Liver (tissue), 9 donors: ENCODE data around the gene ASS1. TPM values are rescaled to one million over a fixed set of nuclear protein-coding genes. Genes with fewer than 3 reads are reported as not detected.

ENCODE experiments used
- DNase-seq: peaks from one replicate; pipeline ENCODE4 v3.0.0-alpha.2; 2017; ENCODE audit warnings: low spot score
- H3K27ac ChIP-seq, 2 donors: one replicate each; pipeline ENCODE4 v1.7.0; 2013; ENCODE audit warnings: inconsistent platforms in 2 of 2, low read length in 2 of 2, control low read depth in 1 of 2, low read depth in 1 of 2, mild to moderate bottlenecking in 1 of 2
- H3K27me3 ChIP-seq, 4 donors: one replicate each; pipeline versions ENCODE4 v1.6.1 to v1.7.0; 2013; ENCODE audit warnings: low read length in 3 of 4, inconsistent platforms in 1 of 4, mild to moderate bottlenecking in 1 of 4, moderate library complexity in 1 of 4; ENCODE audit not compliant: control insufficient read depth in 4 of 4, insufficient read depth in 4 of 4
- H3K36me3 ChIP-seq, 4 donors: one replicate each; pipeline versions ENCODE4 v1.6.1 to v1.7.0; 2013; ENCODE audit warnings: low read length in 3 of 4, mild to moderate bottlenecking in 3 of 4, low read depth in 1 of 4, moderate library complexity in 1 of 4; ENCODE audit not compliant: control insufficient read depth in 4 of 4, insufficient read depth in 3 of 4
- H3K4me1 ChIP-seq, 4 donors: one replicate each; pipeline versions ENCODE4 v1.6.1 to v1.7.0; 2013; ENCODE audit warnings: low read length in 3 of 4, mild to moderate bottlenecking in 3 of 4, moderate library complexity in 1 of 4; ENCODE audit not compliant: control insufficient read depth in 4 of 4, insufficient read depth in 4 of 4
- H3K4me3 ChIP-seq, 3 donors: one replicate each; pipeline versions ENCODE4 v1.6.1 to v1.7.0; 2013; ENCODE audit warnings: low read length in 3 of 3, control low read depth in 1 of 3, low read depth in 1 of 3, mild to moderate bottlenecking in 1 of 3
- H3K9ac ChIP-seq, 2 donors: one replicate each; pipeline ENCODE4 v1.7.0; 2013; ENCODE audit warnings: low read length in 2 of 2, mild to moderate bottlenecking in 2 of 2, moderate library complexity in 2 of 2, control low read depth in 1 of 2, low read depth in 1 of 2
- H3K9me3 ChIP-seq, 4 donors: one replicate each; pipeline versions ENCODE4 v1.6.1 to v1.7.0; 2013; ENCODE audit warnings: low read length in 3 of 4; ENCODE audit not compliant: control insufficient read depth in 4 of 4
- EGR1 ChIP-seq, 2 donors: IDR thresholded peaks; 2 replicates each; pipeline ENCODE4 v1.6.1; 2016 to 2018; ENCODE audit warnings: antibody characterized with exemption in 2 of 2, low read depth in 2 of 2
- FOXA1 ChIP-seq: IDR thresholded peaks from 2 replicates; pipeline ENCODE4 v1.6.1; 2016; ENCODE audit warnings: antibody characterized with exemption
- FOXA2 ChIP-seq: IDR thresholded peaks from 2 replicates; pipeline ENCODE4 v1.6.1; 2016; ENCODE audit warnings: antibody characterized with exemption
- GABPA ChIP-seq, 2 donors: IDR thresholded peaks in 1 of 2; conservative IDR thresholded peaks in 1 of 2; 2 replicates each; pipeline ENCODE4 v1.6.1; 2016; ENCODE audit warnings: antibody characterized with exemption in 2 of 2, mild to moderate bottlenecking in 1 of 2, moderate library complexity in 1 of 2
- HNF4A ChIP-seq, 2 donors: conservative IDR thresholded peaks; 2 replicates each; pipeline ENCODE4 v1.6.1; 2016; ENCODE audit warnings: antibody characterized with exemption in 2 of 2, mild to moderate bottlenecking in 2 of 2
- HNF4G ChIP-seq: IDR thresholded peaks from 2 replicates; pipeline ENCODE4 v1.6.1; 2016; ENCODE audit warnings: antibody characterized with exemption
- JUND ChIP-seq, 2 donors: IDR thresholded peaks; 2 replicates each; pipeline ENCODE4 v1.6.1; 2016; ENCODE audit warnings: antibody characterized with exemption in 2 of 2
- NR2F2 ChIP-seq: IDR thresholded peaks from 2 replicates; pipeline ENCODE4 v1.6.1; 2016; ENCODE audit warnings: antibody characterized with exemption
- RAD21 ChIP-seq, 2 donors: IDR thresholded peaks; 2 replicates each; pipeline ENCODE4 v1.6.1; 2016; ENCODE audit warnings: antibody characterized with exemption in 2 of 2, mild to moderate bottlenecking in 2 of 2
- REST ChIP-seq: IDR thresholded peaks from 2 replicates; pipeline ENCODE4 v1.6.1; 2016; ENCODE audit warnings: antibody characterized with exemption, mild to moderate bottlenecking
- SP1 ChIP-seq: IDR thresholded peaks from 2 replicates; pipeline ENCODE4 v1.6.1; 2018; ENCODE audit warnings: antibody characterized with exemption, mild to moderate bottlenecking
- TAF1 ChIP-seq: conservative IDR thresholded peaks from 2 replicates; pipeline ENCODE4 v1.6.1; 2016; ENCODE audit warnings: antibody characterized with exemption, mild to moderate bottlenecking
- YY1 ChIP-seq: IDR thresholded peaks from 2 replicates; pipeline ENCODE4 v1.6.1; 2016; ENCODE audit warnings: antibody characterized with exemption, mild to moderate bottlenecking
- WGBS: extraction: QIAGEN DNeasy Blood & Tissue Kit; methylation state at CpG from one replicate; pipeline ENCODE4 v1.1.7; 2013; 5-methylcytosine and 5-hydroxymethylcytosine counted together
- polyA plus RNA-seq, 2 donors: library from polyadenylated mRNA; stranded (reverse) in 1 of 2; unstranded in 1 of 2; fragments of 200-250 nt in 1 of 2; fragments of >200 nt in 1 of 2; fragmentation: Nextera tagmentation in 1 of 2; extraction: Ambion mirVana in 1 of 2; gene quantifications; one replicate each; pipeline versions ENCODE4 v1.2.1 to v1.2.3, GENCODE V29; 2013 to 2015
- total RNA-seq, 2 donors: library from RNA; depleted of rRNA; stranded (reverse); fragments of >200 nt; gene quantifications; one replicate each; pipeline ENCODE4 v1.2.3, GENCODE V29; 2014
- TF ChIP-seq, protein P1 (sequence below): IDR thresholded peaks from 2 replicates; pipeline ENCODE4 v1.6.1; 2016; ENCODE audit warnings: antibody characterized with exemption
- TF ChIP-seq, protein P2 (sequence below): fragments of 150-350 bp; IDR thresholded peaks from 2 replicates; pipeline ENCODE4 v1.5.1; 2017; ENCODE audit warnings: improper control_type of control experiment, low read depth, low read length; ENCODE audit not compliant: missing input control
- TF ChIP-seq, protein P3 (sequence below): IDR thresholded peaks from 2 replicates; pipeline ENCODE4 v1.6.1; 2016; ENCODE audit warnings: antibody characterized with exemption
- TF ChIP-seq, protein P4 (sequence below): IDR thresholded peaks from 2 replicates; pipeline ENCODE4 v1.6.1; 2016; ENCODE audit warnings: antibody characterized with exemption
- donor health status: healthy.
- donor health status: healthy.
- donor health status: healthy.
- donor health status: healthy.
- donor health status: healthy.

Gene ASS1
- total and polyA plus RNA-seq, 4 donors: 396 to 711 (median 533) TPM

DNA sequence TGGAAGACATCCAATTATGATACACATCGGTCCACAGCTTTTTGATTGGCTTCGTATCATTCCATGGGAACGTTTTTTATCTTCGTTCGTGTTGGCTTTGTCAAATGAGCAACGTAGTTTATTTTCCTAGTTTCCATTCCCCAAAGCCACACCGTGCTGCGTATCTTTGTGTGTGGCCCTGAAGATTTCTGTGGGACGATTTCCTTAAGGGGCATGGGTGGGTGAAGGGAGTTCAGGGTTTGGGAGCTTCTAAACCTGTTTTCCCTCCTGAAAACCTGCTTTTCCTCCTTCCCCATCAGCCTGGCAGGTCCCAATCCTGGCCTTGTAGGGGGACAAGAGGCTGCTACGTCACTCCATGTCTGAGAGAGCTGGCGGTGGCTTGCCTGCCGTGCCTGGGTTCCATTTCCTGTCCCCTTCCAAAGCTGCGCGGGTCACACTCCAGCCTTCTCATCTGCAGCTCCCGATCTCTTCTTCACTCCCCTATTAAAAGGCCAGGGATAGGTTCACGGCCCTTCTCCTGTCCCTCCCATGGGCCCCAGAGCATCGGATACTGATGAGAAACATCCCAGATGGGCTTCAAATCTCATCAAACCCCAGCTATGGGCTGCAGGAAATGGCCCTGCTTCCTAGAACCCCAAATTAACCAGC is 23.5 kb upstream of the ASS1 start:
- no peak overlapping the region for H3K9ac ChIP-seq
- H3K4me1 ChIP-seq: no peaks in the 10 kb centered on the region
- no peaks in the 10 kb centered on the region for H3K36me3 ChIP-seq
- no peak overlapping the region for H3K4me3 ChIP-seq
- no peaks in the 10 kb centered on the region for H3K9me3 ChIP-seq
- DNase-seq: no peak
- WGBS: 79% methylated on average over 17 of the region's 17 CpGs
- TF ChIP-seq HNF4G (no peak), EGR1 (IDR thresholded peaks at IDR 0.05; ENCODE audit: low read depth in 2 of 2) (no peak), HNF4A (conservative IDR thresholded peaks at IDR 0.05) (no peak), SP1 (no peak), FOXA1 (no peak)
- TF ChIP-seq, protein P1, sequence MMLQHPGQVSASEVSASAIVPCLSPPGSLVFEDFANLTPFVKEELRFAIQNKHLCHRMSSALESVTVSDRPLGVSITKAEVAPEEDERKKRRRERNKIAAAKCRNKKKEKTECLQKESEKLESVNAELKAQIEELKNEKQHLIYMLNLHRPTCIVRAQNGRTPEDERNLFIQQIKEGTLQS: no peak
- TF ChIP-seq, protein P2, sequence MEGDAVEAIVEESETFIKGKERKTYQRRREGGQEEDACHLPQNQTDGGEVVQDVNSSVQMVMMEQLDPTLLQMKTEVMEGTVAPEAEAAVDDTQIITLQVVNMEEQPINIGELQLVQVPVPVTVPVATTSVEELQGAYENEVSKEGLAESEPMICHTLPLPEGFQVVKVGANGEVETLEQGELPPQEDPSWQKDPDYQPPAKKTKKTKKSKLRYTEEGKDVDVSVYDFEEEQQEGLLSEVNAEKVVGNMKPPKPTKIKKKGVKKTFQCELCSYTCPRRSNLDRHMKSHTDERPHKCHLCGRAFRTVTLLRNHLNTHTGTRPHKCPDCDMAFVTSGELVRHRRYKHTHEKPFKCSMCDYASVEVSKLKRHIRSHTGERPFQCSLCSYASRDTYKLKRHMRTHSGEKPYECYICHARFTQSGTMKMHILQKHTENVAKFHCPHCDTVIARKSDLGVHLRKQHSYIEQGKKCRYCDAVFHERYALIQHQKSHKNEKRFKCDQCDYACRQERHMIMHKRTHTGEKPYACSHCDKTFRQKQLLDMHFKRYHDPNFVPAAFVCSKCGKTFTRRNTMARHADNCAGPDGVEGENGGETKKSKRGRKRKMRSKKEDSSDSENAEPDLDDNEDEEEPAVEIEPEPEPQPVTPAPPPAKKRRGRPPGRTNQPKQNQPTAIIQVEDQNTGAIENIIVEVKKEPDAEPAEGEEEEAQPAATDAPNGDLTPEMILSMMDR: no peak
- H3K27ac ChIP-seq: no peak overlapping the region
- H3K27me3 ChIP-seq: no peaks in the 10 kb centered on the region

DNA sequence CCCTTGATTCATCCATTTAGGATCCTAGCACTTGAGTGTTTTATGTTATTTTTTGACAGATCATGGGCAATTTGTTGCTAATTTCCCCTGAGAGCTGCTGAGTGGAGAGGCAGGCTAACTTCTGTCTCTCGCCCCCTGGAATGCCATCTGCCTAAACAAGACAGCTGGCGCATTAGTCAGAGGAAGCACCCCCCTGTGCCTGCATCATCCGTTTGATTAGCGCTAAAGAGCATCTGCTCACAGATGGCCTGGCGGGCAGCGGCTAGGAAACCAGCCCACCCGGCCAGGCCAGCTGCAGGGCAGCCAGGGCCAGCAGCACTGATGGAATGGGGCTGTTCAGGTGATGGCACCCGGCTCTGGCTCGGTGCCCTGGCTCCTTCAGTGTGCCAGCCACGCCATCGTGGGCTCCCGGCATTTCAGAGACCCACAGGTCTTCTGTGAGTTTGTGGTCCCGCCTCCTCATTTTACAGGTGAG is 22.9 kb upstream of the ASS1 start:
- H3K36me3 ChIP-seq: no peaks in the 10 kb centered on the region
- H3K27me3 ChIP-seq: no peaks in the 10 kb centered on the region
- 80% methylated on average over 13 of the region's 13 CpGs for WGBS
- no peaks in the 10 kb centered on the region for H3K4me1 ChIP-seq
- no peak overlapping the region for H3K27ac ChIP-seq
- no peak overlapping the region for H3K9ac ChIP-seq
- no peaks in the 10 kb centered on the region for H3K9me3 ChIP-seq
- DNase-seq: no peak
- TF ChIP-seq JUND (IDR thresholded peaks at IDR 0.05) (no peak), REST (no peak), RAD21 (IDR thresholded peaks at IDR 0.05) (no peak), SP1 (no peak), TAF1 (no peak), HNF4G (no peak), NR2F2 (no peak), FOXA1 (no peak), EGR1 (IDR thresholded peaks at IDR 0.05; ENCODE audit: low read depth in 2 of 2) (no peak), GABPA (IDR thresholded peaks at IDR 0.05 in 1 of 2, conservative IDR thresholded peaks at IDR 0.05 in 1 of 2) (no peak), YY1 (no peak), HNF4A (conservative IDR thresholded peaks at IDR 0.05) (no peak), FOXA2 (no peak)
- TF ChIP-seq, protein P3, sequence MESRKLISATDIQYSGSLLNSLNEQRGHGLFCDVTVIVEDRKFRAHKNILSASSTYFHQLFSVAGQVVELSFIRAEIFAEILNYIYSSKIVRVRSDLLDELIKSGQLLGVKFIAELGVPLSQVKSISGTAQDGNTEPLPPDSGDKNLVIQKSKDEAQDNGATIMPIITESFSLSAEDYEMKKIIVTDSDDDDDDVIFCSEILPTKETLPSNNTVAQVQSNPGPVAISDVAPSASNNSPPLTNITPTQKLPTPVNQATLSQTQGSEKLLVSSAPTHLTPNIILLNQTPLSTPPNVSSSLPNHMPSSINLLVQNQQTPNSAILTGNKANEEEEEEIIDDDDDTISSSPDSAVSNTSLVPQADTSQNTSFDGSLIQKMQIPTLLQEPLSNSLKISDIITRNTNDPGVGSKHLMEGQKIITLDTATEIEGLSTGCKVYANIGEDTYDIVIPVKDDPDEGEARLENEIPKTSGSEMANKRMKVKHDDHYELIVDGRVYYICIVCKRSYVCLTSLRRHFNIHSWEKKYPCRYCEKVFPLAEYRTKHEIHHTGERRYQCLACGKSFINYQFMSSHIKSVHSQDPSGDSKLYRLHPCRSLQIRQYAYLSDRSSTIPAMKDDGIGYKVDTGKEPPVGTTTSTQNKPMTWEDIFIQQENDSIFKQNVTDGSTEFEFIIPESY: no peak
- TF ChIP-seq, protein P2: no peak
- TF ChIP-seq, protein P1: no peak
- TF ChIP-seq, protein P4, sequence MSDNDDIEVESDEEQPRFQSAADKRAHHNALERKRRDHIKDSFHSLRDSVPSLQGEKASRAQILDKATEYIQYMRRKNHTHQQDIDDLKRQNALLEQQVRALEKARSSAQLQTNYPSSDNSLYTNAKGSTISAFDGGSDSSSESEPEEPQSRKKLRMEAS: no peak
- H3K4me3 ChIP-seq: no peak overlapping the region
